GM23248 (cell line): ENCODE results near the gene PREP.

Experiments
- EZH2 ChIP-seq: fragments of 200-600 bp; sonication (generic); IDR thresholded peaks from 2 replicates; pipeline ENCODE4 v1.6.1; 2018; ENCODE audit warnings: antibody characterized with exemption, mild to moderate bottlenecking; ENCODE audit not compliant: insufficient read depth, poor library complexity, severe bottlenecking
- EZH2phosphoT487 ChIP-seq: fragments of 200-600 bp; sonication (generic); IDR thresholded peaks from 2 replicates; pipeline ENCODE4 v1.6.1; 2018; ENCODE audit warnings: antibody characterized with exemption, moderate library complexity, mild to moderate bottlenecking, low read depth; ENCODE audit not compliant: insufficient read depth

- TF ChIP-seq EZH2 (no peak), EZH2phosphoT487 (no peak)
Observed at GRCh38 chr6:105424175-105424783, 21.4 kb upstream of the PREP start.
